Cardiac muscle cell (in vitro differentiated cells and primary cell): ENCODE results near the gene PRKAR1B. TPM values are rescaled to one million over a fixed set of nuclear protein-coding genes. Genes with fewer than 3 reads are reported as not detected.
A peak's percentile ranks its signal among the peaks of the same experiment; 100 is the strongest.

ENCODE experiments used
- DNase-seq, 2 donors: peaks; one replicate each; pipeline versions ENCODE4 v3.0.0 to v3.0.0-alpha.2; 2010 to 2017; ENCODE audit warnings: low read depth in 1 of 2, low spot score in 1 of 2
- H3K27ac ChIP-seq: fragments of 200-600 bp; sonication (generic); 2 replicates; pipeline ENCODE4 v1.5.1; 2016
- H3K27me3 ChIP-seq: fragments of 200-600 bp; sonication (generic); 2 replicates; pipeline ENCODE4 v1.6.0; 2016; ENCODE audit warnings: control low read depth
- H3K36me3 ChIP-seq: fragments of 200-600 bp; sonication (generic); 2 replicates; pipeline ENCODE4 v1.5.1; 2016; ENCODE audit warnings: control low read depth
- H3K4me1 ChIP-seq: fragments of 200-600 bp; sonication (generic); 2 replicates; pipeline ENCODE4 v1.8.1; 2017; ENCODE audit warnings: low read depth, mild to moderate bottlenecking, mixed run types
- H3K4me3 ChIP-seq: fragments of 200-600 bp; sonication (generic); 2 replicates; pipeline ENCODE4 v1.5.1; 2016; ENCODE audit warnings: mild to moderate bottlenecking
- H3K9me3 ChIP-seq: fragments of 200-600 bp; sonication (generic); 2 replicates; pipeline ENCODE4 v1.5.1; 2017; ENCODE audit warnings: low read depth, mild to moderate bottlenecking, control low read depth
- polyA plus RNA-seq: library from polyadenylated mRNA; unstranded; fragments of >200 nt; fragmentation: Nextera tagmentation; extraction: Ambion mirVana; gene quantifications from 2 replicates; pipeline ENCODE4 v1.2.1, GENCODE V29; 2016
- total RNA-seq: library from RNA; depleted of rRNA; stranded (reverse); fragments of >200 nt; gene quantifications from 2 replicates; pipeline ENCODE4 v1.2.3, GENCODE V29; 2016
- TF ChIP-seq, protein P1 (sequence below): IDR thresholded peaks from 2 replicates; pipeline ENCODE4 v1.5.1; 2012; ENCODE audit warnings: low read depth, mild to moderate bottlenecking, low read length

PRKAR1B gene
- total and polyA plus RNA-seq, 2 experiments from 2014 or later, result 32.8 to 40.2 TPM

GRCh38 chr7:751826-752225 is 24.7 kb upstream of the PRKAR1B start:
- H3K36me3 ChIP-seq, result peaks cover 16% of the 10 kb centered on the region
- TF ChIP-seq, protein P1, sequence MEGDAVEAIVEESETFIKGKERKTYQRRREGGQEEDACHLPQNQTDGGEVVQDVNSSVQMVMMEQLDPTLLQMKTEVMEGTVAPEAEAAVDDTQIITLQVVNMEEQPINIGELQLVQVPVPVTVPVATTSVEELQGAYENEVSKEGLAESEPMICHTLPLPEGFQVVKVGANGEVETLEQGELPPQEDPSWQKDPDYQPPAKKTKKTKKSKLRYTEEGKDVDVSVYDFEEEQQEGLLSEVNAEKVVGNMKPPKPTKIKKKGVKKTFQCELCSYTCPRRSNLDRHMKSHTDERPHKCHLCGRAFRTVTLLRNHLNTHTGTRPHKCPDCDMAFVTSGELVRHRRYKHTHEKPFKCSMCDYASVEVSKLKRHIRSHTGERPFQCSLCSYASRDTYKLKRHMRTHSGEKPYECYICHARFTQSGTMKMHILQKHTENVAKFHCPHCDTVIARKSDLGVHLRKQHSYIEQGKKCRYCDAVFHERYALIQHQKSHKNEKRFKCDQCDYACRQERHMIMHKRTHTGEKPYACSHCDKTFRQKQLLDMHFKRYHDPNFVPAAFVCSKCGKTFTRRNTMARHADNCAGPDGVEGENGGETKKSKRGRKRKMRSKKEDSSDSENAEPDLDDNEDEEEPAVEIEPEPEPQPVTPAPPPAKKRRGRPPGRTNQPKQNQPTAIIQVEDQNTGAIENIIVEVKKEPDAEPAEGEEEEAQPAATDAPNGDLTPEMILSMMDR, result no peak

DNA sequence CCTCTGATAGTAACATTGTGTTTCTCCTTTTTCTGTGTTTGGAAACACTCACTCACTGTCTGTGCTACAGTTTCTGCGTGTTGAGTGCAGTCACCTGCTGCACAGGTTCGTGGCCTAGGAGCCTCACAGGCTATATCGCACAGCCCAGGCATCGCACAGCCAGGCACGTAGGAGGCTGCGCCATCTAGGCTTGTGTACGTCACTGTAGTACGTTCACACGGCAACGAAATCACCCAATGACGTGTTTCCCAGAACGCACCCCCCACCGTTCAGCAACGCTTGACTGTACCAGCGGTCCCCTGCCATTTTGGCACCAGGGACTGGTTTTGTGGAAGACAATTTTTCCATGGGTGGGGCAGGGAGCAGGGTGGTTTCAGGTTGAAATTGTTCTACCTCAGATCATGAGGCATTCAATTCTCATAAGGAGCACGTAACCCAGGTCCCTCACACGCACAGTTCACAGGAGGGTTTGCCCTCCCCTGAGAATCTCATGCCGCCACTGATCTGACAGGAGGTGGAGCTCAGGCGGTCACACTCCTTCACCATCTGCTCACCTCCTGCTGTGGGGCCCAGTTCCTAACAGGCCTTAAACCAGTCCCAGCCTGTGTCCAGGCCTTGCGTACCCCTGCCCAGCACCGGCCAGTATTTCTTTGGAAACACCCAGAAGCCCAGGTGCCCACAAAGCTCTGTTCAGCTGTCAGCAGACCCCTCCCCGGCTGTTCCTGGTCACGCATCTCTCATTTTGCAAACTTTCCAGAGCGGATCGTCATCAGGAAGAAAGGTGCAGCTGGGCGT is 23.2 kb upstream of the PRKAR1B start:
- Histone ChIP-seq H3K4me3 (no peak overlapping the region), H3K36me3 (peaks cover 8% of the 10 kb centered on the region), H3K9me3 (no peaks in the 10 kb centered on the region), H3K27ac (peak overlapping the region; percentile 31), H3K4me1 (peaks cover 16% of the 10 kb centered on the region), H3K27me3 (no peaks in the 10 kb centered on the region)
- no peak for DNase-seq
- TF ChIP-seq, protein P1, result no peak

More at GRCh38 chr7:751826-752225, 24.7 kb upstream of the PRKAR1B start:
- Histone ChIP-seq H3K27ac (no peak overlapping the region), H3K4me3 (no peak overlapping the region), H3K27me3 (no peaks in the 10 kb centered on the region), H3K9me3 (no peaks in the 10 kb centered on the region), H3K4me1 (peaks cover 8% of the 10 kb centered on the region)
- DNase-seq, result no peak

GRCh38 chr7:749140-749551 is 22.1 kb upstream of the PRKAR1B start:
- H3K27ac ChIP-seq, result peak overlapping the region; percentile 31
- TF ChIP-seq, protein P1, result no peak
- no peak overlapping the region for H3K4me3 ChIP-seq

DNA sequence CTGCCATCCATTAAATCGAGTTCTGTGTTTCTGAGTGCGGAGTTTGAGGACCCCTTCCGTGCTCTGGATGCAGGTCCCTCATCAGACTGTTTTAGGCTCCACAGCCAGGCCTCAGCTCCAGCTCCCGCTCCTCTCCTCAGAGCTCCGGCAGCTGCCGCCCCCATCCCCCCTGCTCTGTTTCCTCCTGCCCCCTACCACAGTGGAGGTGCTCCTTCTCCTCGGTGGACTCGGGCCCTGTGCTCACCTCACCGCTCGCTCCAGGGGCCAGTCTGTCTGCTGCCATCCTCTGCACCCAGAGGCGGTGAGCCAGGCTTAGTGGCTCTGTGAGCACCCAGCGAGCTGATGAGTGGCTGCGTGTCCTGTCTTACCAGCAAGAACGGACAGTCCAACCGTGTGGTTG is 21.4 kb upstream of the PRKAR1B start:
- TF ChIP-seq, protein P1, result no peak
- Histone ChIP-seq H3K27me3 (no peaks in the 10 kb centered on the region), H3K27ac (peak overlapping the region; percentile 31), H3K36me3 (no peaks in the 10 kb centered on the region), H3K4me3 (no peak overlapping the region), H3K9me3 (no peaks in the 10 kb centered on the region), H3K4me1 (peaks cover 17% of the 10 kb centered on the region)
- no peak for DNase-seq

More at GRCh38 chr7:749140-749551, 22.1 kb upstream of the PRKAR1B start:
- Histone ChIP-seq H3K36me3 (no peaks in the 10 kb centered on the region), H3K9me3 (no peaks in the 10 kb centered on the region), H3K27me3 (no peaks in the 10 kb centered on the region), H3K4me1 (peaks cover 17% of the 10 kb centered on the region)
- DNase-seq, result peak; percentile 42 to 61

DNA sequence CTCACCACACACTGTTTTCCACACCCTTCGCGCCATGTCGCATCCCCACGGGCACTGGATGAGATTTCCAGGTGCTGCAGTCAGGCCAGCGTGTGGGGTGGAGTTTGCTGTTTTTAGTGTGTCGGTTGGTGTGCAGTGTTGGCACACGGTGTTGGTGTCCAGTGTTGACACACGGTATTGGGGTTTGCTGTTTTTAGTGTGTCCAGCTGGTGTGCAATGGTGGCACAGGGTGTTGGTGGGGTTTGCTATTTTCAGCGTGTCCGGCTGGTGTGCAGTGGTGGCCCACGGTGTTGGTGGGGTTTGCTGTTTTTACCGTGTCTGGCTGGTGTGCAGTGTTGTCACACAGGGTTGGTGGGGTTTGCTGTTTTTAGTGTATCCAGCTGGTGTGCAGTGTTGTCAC is 20.1 kb upstream of the PRKAR1B start:
- no peak overlapping the region for H3K4me3 ChIP-seq
- H3K4me1 ChIP-seq, result peaks cover 17% of the 10 kb centered on the region

More for the DNA sequence above, 20.1 kb upstream of the PRKAR1B start:
- Histone ChIP-seq H3K27me3 (no peaks in the 10 kb centered on the region), H3K9me3 (no peaks in the 10 kb centered on the region), H3K27ac (no peak overlapping the region), H3K36me3 (no peaks in the 10 kb centered on the region)
- DNase-seq, result no peak
- TF ChIP-seq, protein P1, result no peak
